GM12872 (cell line): ENCODE results near the gene SCN4B.
A peak's percentile ranks its signal among the peaks of the same experiment; 100 is the strongest.

Experiments used
- TF ChIP-seq, protein P1 (sequence below): IDR thresholded peaks from 3 replicates; pipeline ENCODE4 v1.5.1; 2011; ENCODE audit warnings: low read depth, mild to moderate bottlenecking, low read length, moderate library complexity; ENCODE audit not compliant: insufficient read depth

The SCN4B gene

DNA sequence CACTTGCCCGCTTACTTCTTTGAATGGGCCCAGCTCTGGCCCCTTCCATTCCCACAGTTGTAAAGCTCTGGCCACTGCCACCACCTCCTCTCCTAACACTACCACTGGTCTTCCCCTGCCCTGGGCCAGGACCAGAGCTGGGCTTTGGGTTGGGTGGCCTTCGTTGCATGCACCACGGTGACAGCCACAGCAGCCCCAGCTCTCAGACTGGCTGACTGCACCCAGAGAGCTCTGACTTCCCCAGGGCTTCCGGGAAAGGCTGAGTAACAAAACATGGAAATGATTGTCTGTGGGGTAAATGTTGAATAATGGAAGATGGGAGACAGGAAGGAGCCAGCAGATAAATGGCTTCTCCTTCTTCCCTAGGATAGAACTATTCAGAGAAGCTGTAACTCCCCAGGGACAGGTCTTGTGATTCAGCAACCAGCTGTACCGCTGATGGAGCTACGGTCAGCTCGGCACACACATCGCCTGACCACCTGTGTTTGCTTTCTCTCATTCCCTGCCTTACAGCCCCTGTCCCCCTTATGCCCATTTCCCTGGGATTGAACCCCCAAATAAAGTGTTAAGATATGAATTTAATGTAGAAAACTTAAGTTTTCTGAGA is 27.6 kb downstream of the SCN4B start:
- TF ChIP-seq, protein P1, sequence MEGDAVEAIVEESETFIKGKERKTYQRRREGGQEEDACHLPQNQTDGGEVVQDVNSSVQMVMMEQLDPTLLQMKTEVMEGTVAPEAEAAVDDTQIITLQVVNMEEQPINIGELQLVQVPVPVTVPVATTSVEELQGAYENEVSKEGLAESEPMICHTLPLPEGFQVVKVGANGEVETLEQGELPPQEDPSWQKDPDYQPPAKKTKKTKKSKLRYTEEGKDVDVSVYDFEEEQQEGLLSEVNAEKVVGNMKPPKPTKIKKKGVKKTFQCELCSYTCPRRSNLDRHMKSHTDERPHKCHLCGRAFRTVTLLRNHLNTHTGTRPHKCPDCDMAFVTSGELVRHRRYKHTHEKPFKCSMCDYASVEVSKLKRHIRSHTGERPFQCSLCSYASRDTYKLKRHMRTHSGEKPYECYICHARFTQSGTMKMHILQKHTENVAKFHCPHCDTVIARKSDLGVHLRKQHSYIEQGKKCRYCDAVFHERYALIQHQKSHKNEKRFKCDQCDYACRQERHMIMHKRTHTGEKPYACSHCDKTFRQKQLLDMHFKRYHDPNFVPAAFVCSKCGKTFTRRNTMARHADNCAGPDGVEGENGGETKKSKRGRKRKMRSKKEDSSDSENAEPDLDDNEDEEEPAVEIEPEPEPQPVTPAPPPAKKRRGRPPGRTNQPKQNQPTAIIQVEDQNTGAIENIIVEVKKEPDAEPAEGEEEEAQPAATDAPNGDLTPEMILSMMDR = no peak

DNA sequence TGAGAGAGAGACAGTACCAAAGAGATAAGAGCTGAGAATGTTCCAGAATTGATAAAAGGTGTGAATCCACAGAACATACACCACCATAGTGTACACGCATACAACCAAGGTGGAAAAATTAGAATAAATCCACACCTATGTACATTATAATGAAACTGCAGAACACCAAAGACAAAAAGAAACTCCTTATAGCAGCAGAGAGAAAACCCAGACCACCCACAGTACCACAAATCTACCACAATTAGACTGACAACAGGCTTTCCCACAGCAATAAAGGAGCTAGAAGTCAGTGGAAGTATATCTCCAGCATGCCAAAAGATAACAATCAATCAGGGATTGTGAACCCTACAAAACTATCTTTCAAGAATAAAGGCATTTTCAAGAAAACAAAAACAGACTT is 31.8 kb downstream of the SCN4B start:
- TF ChIP-seq, protein P1 = no peak

DNA sequence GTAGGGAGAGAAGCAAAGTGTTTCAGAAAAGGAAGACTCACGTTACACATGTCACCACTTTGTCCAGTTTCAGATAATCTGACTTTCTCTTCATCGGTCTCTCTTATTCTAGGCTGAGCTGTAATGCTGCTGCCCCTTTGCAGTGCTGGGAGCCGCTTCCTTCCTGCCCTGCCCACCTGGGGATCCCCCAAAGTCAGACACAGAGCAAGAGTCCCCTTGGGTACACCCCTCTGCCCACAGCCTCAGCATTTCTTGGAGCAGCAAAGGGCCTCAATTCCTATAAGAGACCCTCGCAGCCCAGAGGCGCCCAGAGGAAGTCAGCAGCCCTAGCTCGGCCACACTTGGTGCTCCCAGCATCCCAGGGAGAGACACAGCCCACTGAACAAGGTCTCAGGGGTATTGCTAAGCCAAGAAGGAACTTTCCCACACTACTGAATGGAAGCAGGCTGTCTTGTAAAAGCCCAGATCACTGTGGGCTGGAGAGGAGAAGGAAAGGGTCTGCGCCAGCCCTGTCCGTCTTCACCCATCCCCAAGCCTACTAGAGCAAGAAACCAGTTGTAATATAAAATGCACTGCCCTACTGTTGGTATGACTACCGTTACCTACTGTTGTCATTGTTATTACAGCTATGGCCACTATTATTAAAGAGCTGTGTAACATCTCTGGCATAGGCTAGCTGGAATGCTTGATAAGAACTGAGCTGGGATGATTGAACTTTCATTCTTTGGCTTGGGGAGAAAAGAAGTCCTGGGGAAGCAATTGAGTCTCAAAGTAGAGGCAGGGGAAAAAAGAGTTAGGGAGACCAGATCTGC is 34.6 kb downstream of the SCN4B start:
- TF ChIP-seq, protein P1 = no peak

DNA sequence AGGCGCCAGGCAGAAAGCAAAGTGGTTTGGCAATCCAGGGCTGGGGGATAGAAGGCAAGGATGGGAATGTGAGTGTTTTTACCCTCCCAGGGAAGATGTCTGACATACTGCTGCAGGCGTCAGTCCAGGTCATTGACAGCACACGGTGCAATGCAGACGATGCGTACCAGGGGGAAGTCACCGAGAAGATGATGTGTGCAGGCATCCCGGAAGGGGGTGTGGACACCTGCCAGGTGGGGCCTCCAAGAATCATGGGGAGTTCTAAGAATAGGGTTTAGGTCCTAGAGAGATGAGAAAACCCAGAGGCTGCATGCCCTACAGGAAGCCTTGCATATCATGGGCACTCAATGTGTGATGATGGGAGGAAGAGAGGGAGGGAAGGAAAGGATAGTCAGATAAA is 37.6 kb downstream of the SCN4B start:
- TF ChIP-seq, protein P1 = no peak

DNA sequence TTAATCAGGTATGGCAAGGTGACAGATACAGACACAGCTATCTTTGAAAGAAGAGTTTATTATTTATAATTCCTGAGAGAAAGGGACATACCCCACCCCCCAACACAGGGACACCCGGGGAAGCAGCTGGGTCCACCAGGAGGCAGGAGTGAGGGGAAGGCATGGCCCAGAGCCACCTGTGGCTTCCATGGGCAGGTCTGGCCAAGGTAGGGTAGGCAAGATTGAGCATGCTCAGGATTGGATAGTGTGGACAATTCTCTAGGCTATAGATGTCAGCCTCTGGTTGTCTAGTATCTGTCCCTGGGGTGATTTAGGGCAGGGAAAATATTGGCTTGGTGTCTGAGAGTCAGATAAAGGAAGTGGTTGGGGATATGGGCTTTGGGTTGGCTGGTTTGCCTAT is 38.4 kb downstream of the SCN4B start:
- TF ChIP-seq, protein P1 = peak; percentile 20; the same call in 1 of the 3 replicates

DNA sequence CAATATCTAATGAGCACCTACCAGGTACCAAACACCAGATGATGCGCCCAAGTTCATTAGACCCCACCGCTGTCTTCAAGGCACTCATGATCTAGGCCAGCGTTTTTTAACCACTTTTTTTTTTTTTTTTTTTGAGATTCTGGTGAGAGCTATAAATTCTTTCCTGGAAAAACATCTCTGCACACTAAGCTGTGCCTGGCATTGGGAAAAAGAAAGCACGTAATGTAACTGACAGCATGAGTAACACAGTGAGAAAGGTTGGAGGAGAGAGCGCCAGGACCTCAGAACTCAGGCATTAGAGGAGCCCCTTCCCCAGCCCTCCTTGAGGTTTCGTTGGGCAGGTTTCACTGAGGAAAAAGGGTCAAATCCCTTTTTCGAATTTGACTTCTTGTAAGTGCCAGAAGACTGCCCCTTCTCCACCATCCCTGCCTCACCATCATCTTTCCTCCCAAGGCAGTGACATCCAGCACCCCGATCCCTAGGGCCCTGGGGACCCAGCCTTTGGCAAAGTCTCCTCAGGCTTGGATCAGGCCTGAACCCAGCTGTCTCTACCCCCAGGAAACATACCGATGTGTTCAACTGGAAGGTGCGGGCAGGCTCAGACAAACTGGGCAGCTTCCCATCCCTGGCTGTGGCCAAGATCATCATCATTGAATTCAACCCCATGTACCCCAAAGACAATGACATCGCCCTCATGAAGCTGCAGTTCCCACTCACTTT is 39.8 kb downstream of the SCN4B start:
- TF ChIP-seq, protein P1 = no peak

DNA sequence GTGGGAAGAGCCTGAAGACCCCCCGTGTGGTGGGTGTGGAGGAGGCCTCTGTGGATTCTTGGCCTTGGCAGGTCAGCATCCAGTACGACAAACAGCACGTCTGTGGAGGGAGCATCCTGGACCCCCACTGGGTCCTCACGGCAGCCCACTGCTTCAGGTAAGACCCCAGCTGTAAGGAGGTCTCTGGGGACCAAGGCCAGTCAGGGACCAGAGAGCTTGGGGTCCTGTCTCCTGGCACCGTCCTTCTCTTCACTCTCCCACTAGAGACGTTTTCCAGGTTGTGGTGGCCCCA is 40.9 kb downstream of the SCN4B start:
- TF ChIP-seq, protein P1 = no peak
